A549 (cell line): ENCODE measurements around the gene LPAR6. TPM values are rescaled to one million over a fixed set of nuclear protein-coding genes. Genes with fewer than 3 reads are reported as not detected.

Experiments used
- ATAC-seq, 2 experiments: fragments of 200-7000 bp in 1 of 2; fragments of >200 bp in 1 of 2; cut with Nextera tagmentation in 1 of 2; cut with Tn5 transposase in 1 of 2; 3 replicates each; pipeline versions ENCODE4 v1.8.0 to v1.9.1; 2018 to 2020; ENCODE audit warnings: mild to moderate bottlenecking in 1 of 2, moderate library complexity in 1 of 2
- CTCF ChIA-PET: fragments of 300-600 bp; sonication (Branson Sonifier 250); formaldehyde crosslinking; extraction: SDS; loops from one replicate; lab custom pipeline; 2021; ENCODE audit warnings: antibody characterized with exemption, inconsistent platforms; lab: Yijun Ruan, JAX
- POLR2A ChIA-PET: fragments of 350-600 bp; formaldehyde crosslinking; extraction: SDS; loops from one replicate; lab custom pipeline; 2021; ENCODE audit warnings: antibody characterized with exemption, inconsistent platforms; lab: Yijun Ruan, JAX
- DNase-seq, 2 experiments: peaks; one replicate each; pipeline versions ENCODE4 v3.0.0 to v3.0.0-alpha.2; 2011 to 2016; ENCODE audit warnings: low read depth in 1 of 2, low spot score in 1 of 2
- FAIRE-seq: peaks from 2 replicates; lab custom pipeline; 2011; peaks lifted over from hg19 to GRCh38; lab: Jason Lieb, UNC
- H3K27ac ChIP-seq, 2 experiments: fragments of >200 bp; sonication (Bioruptor Twin); formaldehyde crosslinking; 3 replicates each; pipeline ENCODE4 v1.5.1; 2016 to 2017
- H3K4me1 ChIP-seq: fragments of >200 bp; sonication (Bioruptor Twin); formaldehyde crosslinking; 3 replicates; pipeline ENCODE4 v1.6.1; 2016
- H3K4me2 ChIP-seq: fragments of >200 bp; sonication (Bioruptor Twin); formaldehyde crosslinking; 3 replicates; pipeline ENCODE4 v1.6.1; 2016
- H3K4me3 ChIP-seq: fragments of >200 bp; sonication (Bioruptor Twin); formaldehyde crosslinking; 3 replicates; pipeline ENCODE4 v1.5.1; 2016
- H3K9me3 ChIP-seq: fragments of >200 bp; sonication (Bioruptor Twin); formaldehyde crosslinking; 3 replicates; pipeline ENCODE4 v1.6.1; 2016
- ATOH8 ChIP-seq: fragments of 250-450 bp; sonication (Bioruptor Pico); IDR thresholded peaks from 2 replicates; pipeline ENCODE4 v1.5.0; 2020; ENCODE audit warnings: low read depth, mild to moderate bottlenecking, moderate library complexity
- CBX2 ChIP-seq: fragments of 200-600 bp; sonication (generic); IDR thresholded peaks from 2 replicates; pipeline ENCODE4 v1.6.1; 2016; ENCODE audit warnings: low read depth, mild to moderate bottlenecking, borderline replicate concordance
- CBX8 ChIP-seq: fragments of 200-600 bp; sonication (generic); IDR thresholded peaks from 2 replicates; pipeline ENCODE4 v1.6.1; 2016
- CEBPB ChIP-seq, 2 experiments: fragments of >200 bp in 1 of 2; sonication (Bioruptor Twin) in 1 of 2; formaldehyde crosslinking in 1 of 2; IDR thresholded peaks; 2 replicates each; pipeline ENCODE4 v1.6.1; 2012 to 2016
- CHD4 ChIP-seq: fragments of 200-600 bp; sonication (generic); IDR thresholded peaks from 2 replicates; pipeline ENCODE4 v1.6.1; 2016; ENCODE audit warnings: antibody characterized with exemption, mild to moderate bottlenecking, borderline replicate concordance
- CTCF ChIP-seq: fragments of >200 bp; sonication (Bioruptor Twin); formaldehyde crosslinking; IDR thresholded peaks from 3 replicates; pipeline ENCODE4 v1.5.1; 2016
- EHMT2 ChIP-seq: fragments of 200-600 bp; sonication (generic); IDR thresholded peaks from 2 replicates; pipeline ENCODE4 v1.6.1; 2016; ENCODE audit warnings: antibody characterized with exemption, low read depth, mild to moderate bottlenecking, moderate library complexity
- ESRRA ChIP-seq: fragments of 150-350 bp; IDR thresholded peaks from 2 replicates; pipeline ENCODE4 v1.6.1; 2014; ENCODE audit warnings: mild to moderate bottlenecking, low read length, borderline replicate concordance
- FOSL2 ChIP-seq, 2 experiments: fragments of 450-650 bp in 1 of 2; fragments of >200 bp in 1 of 2; sonication (Bioruptor Twin) in 1 of 2; formaldehyde crosslinking; IDR thresholded peaks; 2 replicates each; pipeline versions ENCODE4 v1.5.0 to v1.6.1; 2016 to 2020; ENCODE audit warnings: mild to moderate bottlenecking in 1 of 2, moderate library complexity in 1 of 2
- GATA3 ChIP-seq: IDR thresholded peaks from 2 replicates; pipeline ENCODE4 v1.6.1; 2012; ENCODE audit warnings: borderline replicate concordance
- HEYL ChIP-seq: fragments of 250-450 bp; sonication (Bioruptor Pico); IDR thresholded peaks from 2 replicates; pipeline ENCODE4 v1.8.0; 2021; ENCODE audit warnings: mild to moderate bottlenecking, moderate library complexity
- HOXB13 ChIP-seq: fragments of 250-450 bp; sonication (Bioruptor Pico); IDR thresholded peaks from 2 replicates; pipeline ENCODE4 v1.5.0; 2020; ENCODE audit warnings: low read depth, mild to moderate bottlenecking, moderate library complexity
- HOXB5 ChIP-seq: fragments of 250-450 bp; sonication (Bioruptor Pico); IDR thresholded peaks from 2 replicates; pipeline ENCODE4 v1.5.0; 2020; ENCODE audit warnings: mild to moderate bottlenecking, moderate library complexity
- MAZ ChIP-seq: fragments of 150-350 bp; IDR thresholded peaks from 2 replicates; pipeline ENCODE4 v1.6.1; 2014; ENCODE audit warnings: antibody characterized with exemption, low read depth, low read length, borderline replicate concordance
- MYC ChIP-seq: IDR thresholded peaks from 2 replicates; pipeline ENCODE4 v1.6.1; 2012; ENCODE audit warnings: mild to moderate bottlenecking, inconsistent platforms, low read length, improper control_type of control experiment, borderline replicate concordance
- NFE2L2 ChIP-seq: fragments of 150-350 bp; conservative IDR thresholded peaks from 2 replicates; pipeline ENCODE4 v1.6.1; 2014; ENCODE audit warnings: low read length
- POLR2AphosphoS2 ChIP-seq: conservative IDR thresholded peaks from 2 replicates; pipeline ENCODE4 v1.6.1; 2012; ENCODE audit warnings: low read length, improper control_type of control experiment, inconsistent platforms
- REST ChIP-seq: fragments of 200-600 bp; sonication (generic); IDR thresholded peaks from 2 replicates; pipeline ENCODE4 v1.6.1; 2016; ENCODE audit warnings: antibody characterized with exemption, mild to moderate bottlenecking, moderate library complexity
- SMC3 ChIP-seq: fragments of >200 bp; sonication (Bioruptor Twin); formaldehyde crosslinking; IDR thresholded peaks from 3 replicates; pipeline ENCODE4 v1.6.1; 2018; ENCODE audit warnings: inconsistent platforms
- TFCP2L1 ChIP-seq: fragments of 250-450 bp; sonication (Bioruptor Pico); IDR thresholded peaks from 2 replicates; pipeline ENCODE4 v1.5.0; 2021; ENCODE audit warnings: mild to moderate bottlenecking
- USF2 ChIP-seq: fragments of 450-650 bp; IDR thresholded peaks from 2 replicates; pipeline ENCODE4 v1.6.1; 2014; ENCODE audit warnings: antibody characterized with exemption
- ZFP36 ChIP-seq: fragments of 450-650 bp; IDR thresholded peaks from 2 replicates; pipeline ENCODE4 v1.6.1; 2014; ENCODE audit warnings: borderline replicate concordance; ENCODE audit not compliant: partially characterized antibody
- ZSCAN20 ChIP-seq: fragments of 250-450 bp; sonication (Bioruptor Pico); IDR thresholded peaks from 2 replicates; pipeline ENCODE4 v1.8.0; 2022; ENCODE audit warnings: mild to moderate bottlenecking, moderate library complexity
- WGBS: methylation state at CpG from one replicate; pipeline ENCODE4 v1.1.6; 2017; ENCODE audit errors: missing lambda C conversion rate; 5-methylcytosine and 5-hydroxymethylcytosine counted together
- polyA plus RNA-seq, 4 experiments: library from polyadenylated mRNA; depleted of rRNA in 3 of 4; stranded (reverse); fragments of >200 nt; fragmentation: RNase III in 1 of 4; extraction: RNeasy Plus Mini Kit Qiagen cat#74134 plus additional on column Dnase treatment in 1 of 4; gene quantifications; 2 replicates in 3 of 4; 3 replicates in 1 of 4; pipeline ENCODE4 v1.2.3, GENCODE V29; 2011 to 2017
- TF ChIP-seq, protein P1 (sequence below): fragments of 150-350 bp; IDR thresholded peaks from 2 replicates; pipeline ENCODE4 v1.6.1; 2014; ENCODE audit warnings: low read depth, mild to moderate bottlenecking, low read length
- TF ChIP-seq, protein P2 (sequence below): fragments of >200 bp; sonication (Bioruptor Twin); formaldehyde crosslinking; IDR thresholded peaks from 2 replicates; pipeline ENCODE4 v1.6.1; 2016

Gene LPAR6
- polyA plus RNA-seq, 2 of the 4 experiments (the other 2 are of a cell fraction), result 2.0 to 6.0 TPM

DNA sequence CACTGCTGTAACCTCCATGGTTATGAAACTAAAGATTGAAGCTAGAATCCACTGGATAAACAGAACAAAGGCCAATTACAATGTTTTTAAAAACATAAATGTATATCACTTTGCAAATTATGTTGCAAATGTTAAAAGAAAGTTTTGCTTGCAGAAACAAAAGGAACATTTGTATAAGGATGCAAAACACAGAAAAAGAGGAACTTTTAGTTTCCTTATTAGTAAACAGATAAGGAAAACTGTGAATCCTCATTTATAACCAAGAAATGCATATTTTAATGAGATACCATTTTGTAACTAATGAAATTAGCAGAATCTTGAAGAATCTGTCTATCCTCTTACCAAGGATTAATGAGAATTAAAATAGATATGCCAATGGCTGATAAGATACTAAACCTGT lies 32.3 kb downstream of the LPAR6 start:
- no peaks in the 10 kb centered on the region for H3K4me1 ChIP-seq
- H3K9me3 ChIP-seq, result no peaks in the 10 kb centered on the region
- ChIA-PET CTCF (interaction anchor here (1.2 kb wide), 1 partner anchor 199 kb away, joined by 3 read pairs; no protein-coding TSS in a partner anchor), POLR2A (no interaction called here)
- no peak for FAIRE-seq
- no peak overlapping the region for H3K4me3 ChIP-seq
- no peak overlapping the region for H3K4me2 ChIP-seq
- no peak for ATAC-seq
- H3K27ac ChIP-seq, result no peak overlapping the region
- no peak for TF ChIP-seq CBX2
- TF ChIP-seq ZSCAN20 (CRISPR knock-in tag), result no peak
- no peak for TF ChIP-seq HOXB5 (CRISPR knock-in tag)
- TF ChIP-seq GATA3, result no peak
- no peak for TF ChIP-seq SMC3
- no peak for TF ChIP-seq ZFP36
- no peak for TF ChIP-seq ATOH8
- no peak for TF ChIP-seq EHMT2
- TF ChIP-seq, all 56 proteins: peak for 0
- DNase-seq, result no peak

GRCh38 chr13:48377857-48378256 lies 35.1 kb downstream of the LPAR6 start:
- POLR2A ChIA-PET, result no interaction called here
- H3K4me2 ChIP-seq, result no peak overlapping the region
- DNase-seq, result no peak
- ATAC-seq, result no peak
- no peak for FAIRE-seq
- H3K4me1 ChIP-seq, result no peaks in the 10 kb centered on the region
- CTCF ChIA-PET, result no interaction called here
- H3K27ac ChIP-seq, result no peak overlapping the region
- no peaks in the 10 kb centered on the region for H3K9me3 ChIP-seq
- H3K4me3 ChIP-seq, result no peak overlapping the region
- TF ChIP-seq HOXB5 (CRISPR knock-in tag), result no peak
- no peak for TF ChIP-seq USF2
- no peak for TF ChIP-seq CBX8
- TF ChIP-seq ESRRA, result no peak
- TF ChIP-seq, all 56 proteins: peak for 0
- WGBS, result 88% methylated on average over 2 of the region's 2 CpGs

- H3K9me3 ChIP-seq, result no peaks in the 10 kb centered on the region
- no peak overlapping the region for H3K4me2 ChIP-seq
- no peak overlapping the region for H3K27ac ChIP-seq
- DNase-seq (no peak), FAIRE-seq (no peak), ATAC-seq (no peak)
- WGBS, result 75% methylated on average over 2 of the region's 2 CpGs
- H3K4me3 ChIP-seq, result no peak overlapping the region
- no peaks in the 10 kb centered on the region for H3K4me1 ChIP-seq
- CTCF ChIA-PET, result no interaction called here
- POLR2A ChIA-PET, result no interaction called here
- no peak for TF ChIP-seq HOXB13 (CRISPR knock-in tag)
- TF ChIP-seq CEBPB (IDR thresholded peaks at IDR 0.05), result no peak
- no peak for TF ChIP-seq MAZ
- TF ChIP-seq REST, result no peak
- no peak for TF ChIP-seq MYC
- no peak for TF ChIP-seq FOSL2 (IDR thresholded peaks at IDR 0.05)
- TF ChIP-seq FOSL2 (CRISPR knock-in tag; IDR thresholded peaks at IDR 0.05), result no peak
- TF ChIP-seq HEYL (CRISPR knock-in tag), result no peak
- no peak for TF ChIP-seq TFCP2L1
- no peak for TF ChIP-seq POLR2AphosphoS2
- no peak for TF ChIP-seq ATOH8
- TF ChIP-seq, protein P1, sequence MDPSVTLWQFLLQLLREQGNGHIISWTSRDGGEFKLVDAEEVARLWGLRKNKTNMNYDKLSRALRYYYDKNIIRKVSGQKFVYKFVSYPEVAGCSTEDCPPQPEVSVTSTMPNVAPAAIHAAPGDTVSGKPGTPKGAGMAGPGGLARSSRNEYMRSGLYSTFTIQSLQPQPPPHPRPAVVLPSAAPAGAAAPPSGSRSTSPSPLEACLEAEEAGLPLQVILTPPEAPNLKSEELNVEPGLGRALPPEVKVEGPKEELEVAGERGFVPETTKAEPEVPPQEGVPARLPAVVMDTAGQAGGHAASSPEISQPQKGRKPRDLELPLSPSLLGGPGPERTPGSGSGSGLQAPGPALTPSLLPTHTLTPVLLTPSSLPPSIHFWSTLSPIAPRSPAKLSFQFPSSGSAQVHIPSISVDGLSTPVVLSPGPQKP, result no peak
- TF ChIP-seq NFE2L2, result no peak
- TF ChIP-seq, protein P2, sequence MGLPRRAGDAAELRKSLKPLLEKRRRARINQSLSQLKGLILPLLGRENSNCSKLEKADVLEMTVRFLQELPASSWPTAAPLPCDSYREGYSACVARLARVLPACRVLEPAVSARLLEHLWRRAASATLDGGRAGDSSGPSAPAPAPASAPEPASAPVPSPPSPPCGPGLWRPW, result no peak
- TF ChIP-seq CTCF, result no peak
- TF ChIP-seq ZSCAN20 (CRISPR knock-in tag), result no peak
- no peak for TF ChIP-seq CHD4
These were observed 42.1 kb downstream of the LPAR6 start for GRCh38 chr13:48370815-48371214.
